IMR-90 (cell line): ENCODE results near the gene RIMS1. TPM values are rescaled to one million over a fixed set of nuclear protein-coding genes. Genes with fewer than 3 reads are reported as not detected.
A peak's percentile ranks its signal among the peaks of the same experiment; 100 is the strongest.

Experiments
- ATAC-seq: fragments of 200-7000 bp; cut with Tn5 transposase; 2 replicates; pipeline ENCODE4 v1.9.1; 2020; ENCODE audit warnings: low read depth, mild to moderate bottlenecking, moderate library complexity
- BruUV-seq: library from RNA; stranded (reverse); fragments of 400-500 nt; replicated peaks from 2 replicates; lab custom pipeline; 2021; lab: Mats Ljungman, UMichigan
- CTCF ChIA-PET: fragments of 300-600 bp; formaldehyde crosslinking; extraction: SDS; loops from one replicate; lab custom pipeline; 2021; ENCODE audit warnings: antibody characterized with exemption; lab: Yijun Ruan, JAX
- POLR2A ChIA-PET: fragments of 300-600 bp; sonication (Branson Sonifier 250); formaldehyde crosslinking; loops from one replicate; lab custom pipeline; 2022; ENCODE audit warnings: antibody characterized with exemption; ENCODE audit not compliant: unreplicated experiment; lab: Charles Lee
- DNase-seq: peaks from one replicate; pipeline ENCODE4 v3.0.0; 2013
- H2AFZ ChIP-seq: replicated peaks from 2 replicates; pipeline ENCODE3; 2013; ENCODE audit warnings: low read length, mild to moderate bottlenecking; ENCODE audit not compliant: poor library complexity
- H2AK5ac ChIP-seq: 2 replicates; pipeline ENCODE4 v1.6.1; 2013; ENCODE audit warnings: low read depth, low read length, inconsistent platforms
- H2AK9ac ChIP-seq: replicated peaks from 2 replicates; pipeline ENCODE3; 2013; ENCODE audit warnings: mild to moderate bottlenecking, low read depth, low read length, moderate library complexity; ENCODE audit not compliant: poor library complexity
- H2BK120ac ChIP-seq: 2 replicates; pipeline ENCODE4 v1.6.1; 2013; ENCODE audit warnings: low read depth, low read length, inconsistent platforms
- H2BK15ac ChIP-seq: 3 replicates; pipeline ENCODE4 v1.6.1; 2013; ENCODE audit warnings: low read depth, low read length, inconsistent platforms
- H2BK20ac ChIP-seq: 2 replicates; pipeline ENCODE4 v1.6.1; 2013; ENCODE audit warnings: low read depth, mild to moderate bottlenecking, inconsistent platforms, low read length, moderate library complexity
- H2BK5ac ChIP-seq: 2 replicates; pipeline ENCODE4 v1.6.1; 2013; ENCODE audit warnings: mild to moderate bottlenecking, low read depth, low read length, inconsistent platforms; ENCODE audit not compliant: poor library complexity, severe bottlenecking
- H3K14ac ChIP-seq: replicated peaks from 2 replicates; pipeline ENCODE4 v1.6.1; 2013; ENCODE audit warnings: low read depth, low read length, inconsistent platforms
- H3K18ac ChIP-seq: 2 replicates; pipeline ENCODE4 v1.6.1; 2013; ENCODE audit warnings: low read depth, low read length, control low read depth
- H3K23ac ChIP-seq: 2 replicates; pipeline ENCODE4 v1.6.1; 2013; ENCODE audit warnings: low read depth, low read length, inconsistent platforms
- H3K27ac ChIP-seq: 2 replicates; pipeline ENCODE4 v1.5.1; 2013; ENCODE audit warnings: mild to moderate bottlenecking, control low read depth, low read length; ENCODE audit not compliant: insufficient read depth
- H3K27me3 ChIP-seq: 2 replicates; pipeline ENCODE4 v1.6.1; 2013; ENCODE audit warnings: low read length; ENCODE audit not compliant: control insufficient read depth, insufficient read depth
- H3K36me3 ChIP-seq: 2 replicates; pipeline ENCODE4 v1.6.1; 2013; ENCODE audit warnings: low read length, mixed read lengths; ENCODE audit not compliant: control insufficient read depth, insufficient read depth
- H3K4ac ChIP-seq: 2 replicates; pipeline ENCODE4 v1.6.1; 2013; ENCODE audit warnings: low read depth, low read length, inconsistent platforms
- H3K4me1 ChIP-seq: 2 replicates; pipeline ENCODE4 v1.6.1; 2013; ENCODE audit warnings: low read length, mixed read lengths; ENCODE audit not compliant: control insufficient read depth, insufficient read depth
- H3K4me2 ChIP-seq: 2 replicates; pipeline ENCODE4 v1.6.1; 2013; ENCODE audit warnings: low read depth, mild to moderate bottlenecking, control low read depth, low read length, moderate library complexity
- H3K4me3 ChIP-seq: 2 replicates; pipeline ENCODE4 v1.5.1; 2013; ENCODE audit warnings: low read depth, mild to moderate bottlenecking, control low read depth, low read length, moderate library complexity; ENCODE audit not compliant: insufficient read depth
- H3K56ac ChIP-seq: 2 replicates; pipeline ENCODE4 v1.6.1; 2013; ENCODE audit warnings: low read length, inconsistent platforms; ENCODE audit not compliant: insufficient read depth; ENCODE audit errors: extremely low read depth
- H3K79me1 ChIP-seq, 2 experiments: 2 replicates each; pipeline ENCODE4 v1.6.1; 2013; ENCODE audit warnings: low read length in 2 of 2, inconsistent platforms in 1 of 2, low read depth in 1 of 2
- H3K9ac ChIP-seq: 2 replicates; pipeline ENCODE4 v1.6.1; 2013; ENCODE audit warnings: low read depth, low read length, control low read depth
- H3K9me1 ChIP-seq: 2 replicates; pipeline ENCODE4 v1.6.1; 2013; ENCODE audit warnings: low read length, inconsistent platforms; ENCODE audit not compliant: insufficient read depth
- H3K9me3 ChIP-seq: 2 replicates; pipeline ENCODE4 v1.6.1; 2013; ENCODE audit warnings: low read length; ENCODE audit not compliant: control insufficient read depth, insufficient read depth
- H4K20me1 ChIP-seq: 2 replicates; pipeline ENCODE4 v1.6.1; 2013; ENCODE audit warnings: low read length, inconsistent platforms; ENCODE audit not compliant: insufficient read depth
- H4K5ac ChIP-seq: 2 replicates; pipeline ENCODE4 v1.6.1; 2013; ENCODE audit warnings: mild to moderate bottlenecking, low read depth, low read length, control low read depth
- H4K8ac ChIP-seq, 2 experiments: 2 replicates each; pipeline ENCODE4 v1.6.1; 2013; ENCODE audit warnings: low read depth in 2 of 2, low read length in 2 of 2, control low read depth in 1 of 2, inconsistent platforms in 1 of 2
- H4K91ac ChIP-seq: 2 replicates; pipeline ENCODE4 v1.6.1; 2013; ENCODE audit warnings: low read depth, low read length, inconsistent platforms; ENCODE audit not compliant: insufficient read depth
- BHLHE40 ChIP-seq: fragments of 150-350 bp; IDR thresholded peaks from 2 replicates; pipeline ENCODE4 v1.6.1; 2016; ENCODE audit warnings: mild to moderate bottlenecking, low read depth, low read length
- CHD1 ChIP-seq: IDR thresholded peaks from 2 replicates; pipeline ENCODE4 v1.6.1; 2012; ENCODE audit warnings: low read depth, low read length, improper control_type of control experiment
- CTCF ChIP-seq: conservative IDR thresholded peaks from 2 replicates; pipeline ENCODE4 v1.5.1; 2012; ENCODE audit warnings: mild to moderate bottlenecking, low read depth, low read length, improper control_type of control experiment
- ELK1 ChIP-seq: fragments of 150-350 bp; IDR thresholded peaks from 2 replicates; pipeline ENCODE4 v1.6.1; 2016; ENCODE audit warnings: low read depth, mild to moderate bottlenecking, low read length, moderate library complexity, borderline replicate concordance
- FOS ChIP-seq: fragments of 150-350 bp; IDR thresholded peaks from 2 replicates; pipeline ENCODE4 v1.6.1; 2016; ENCODE audit warnings: low read depth, low read length
- MAFK ChIP-seq: IDR thresholded peaks from 2 replicates; pipeline ENCODE4 v1.6.1; 2012; ENCODE audit warnings: low read depth, low read length, improper control_type of control experiment
- MAZ ChIP-seq: IDR thresholded peaks from 2 replicates; pipeline ENCODE4 v1.6.1; 2012; ENCODE audit warnings: low read depth, mild to moderate bottlenecking, low read length, improper control_type of control experiment, moderate library complexity, borderline replicate concordance
- MXI1 ChIP-seq: IDR thresholded peaks from 2 replicates; pipeline ENCODE4 v1.6.1; 2012; ENCODE audit warnings: low read depth, mild to moderate bottlenecking, low read length, moderate library complexity, borderline replicate concordance
- NFE2L2 ChIP-seq: fragments of 150-350 bp; IDR thresholded peaks from 2 replicates; pipeline ENCODE4 v1.6.1; 2016; ENCODE audit warnings: low read depth, mild to moderate bottlenecking, low read length
- POLR2A ChIP-seq: IDR thresholded peaks from 2 replicates; pipeline ENCODE4 v1.6.1; 2012; ENCODE audit warnings: mild to moderate bottlenecking, low read depth, low read length
- RCOR1 ChIP-seq: IDR thresholded peaks from 2 replicates; pipeline ENCODE4 v1.6.1; 2012; ENCODE audit warnings: mild to moderate bottlenecking, low read length, improper control_type of control experiment; ENCODE audit not compliant: insufficient replicate concordance
- RFX5 ChIP-seq: IDR thresholded peaks from 2 replicates; pipeline ENCODE4 v1.8.0; 2012; ENCODE audit warnings: low read depth, mild to moderate bottlenecking, low read length, moderate library complexity
- WGBS, 2 experiments: methylation state at CpG; one replicate each; pipeline versions ENCODE4 v1.1.5 to v1.1.7; 2013; ENCODE audit warnings: missing lambda C conversion rate in 2 of 2; ENCODE audit not compliant: insufficient read length in 1 of 2; ENCODE audit errors: extremely low coverage in 2 of 2; 5-methylcytosine and 5-hydroxymethylcytosine counted together
- dilution Hi-C: fragments of 300-500 bp; cut with HindIII; formaldehyde crosslinking; loops from one replicate; pipeline ENCODE4 v1.14.3; 2018; ENCODE audit warnings: low sequenced_read_pairs; ENCODE audit not compliant: unreplicated experiment
- in situ Hi-C: fragments of 300-500 bp; cut with MboI; formaldehyde crosslinking; loops from 3 replicates; pipeline ENCODE4 v1.14.3; 2019; ENCODE audit warnings: low sequenced_read_pairs, inconsistent platforms, mixed read lengths
- intact Hi-C: fragments of 100-400 bp; cut with micrococcal nuclease; formaldehyde crosslinking; loops from 2 replicates; pipeline ENCODE4 v1.10.0; 2022
- polyA plus RNA-seq, 3 experiments: library from polyadenylated mRNA; depleted of rRNA; stranded (reverse); fragments of >200 nt; gene quantifications; 2 replicates each; pipeline ENCODE4 v1.2.3, GENCODE V29; 2012; ENCODE audit warnings: low replicate concordance in 1 of 3
- total RNA-seq: library from RNA; depleted of rRNA; stranded (reverse); fragments of >200 nt; gene quantifications from 2 replicates; pipeline ENCODE4 v1.2.3, GENCODE V29; 2012

Gene RIMS1
- total and polyA plus RNA-seq, 2 of the 4 experiments (the other 2 are of a cell fraction), result 0.44 to 3.8 TPM

GRCh38 chr6:72206606-72207005, 320.3 kb downstream of the RIMS1 start:
- intact Hi-C loops, result no loop called here
- Histone ChIP-seq H3K14ac (no peak overlapping the region), H3K4ac (no peak overlapping the region), H3K56ac (no peak overlapping the region), H3K18ac (peak overlapping the region; percentile 16; the same call in 1 of the 2 replicates), H3K27me3 (no peaks in the 10 kb centered on the region), H2AK5ac (no peak overlapping the region), H4K91ac (no peak overlapping the region), H3K4me3 (no peak overlapping the region), H4K5ac (no peak overlapping the region), H3K36me3 (no peaks in the 10 kb centered on the region), H3K4me2 (no peak overlapping the region), H3K9me3 (peaks cover 2% of the 10 kb centered on the region), H2BK5ac (no peak overlapping the region), H2AK9ac (no peak overlapping the region), H4K20me1 (no peaks in the 10 kb centered on the region), H2AFZ (no peak overlapping the region), H3K9ac (no peak overlapping the region), H2BK15ac (no peak overlapping the region), H3K79me1 (no peaks in the 10 kb centered on the region), H2BK120ac (no peak overlapping the region), H3K23ac (no peak overlapping the region), H2BK20ac (peak overlapping the region; percentile 26; the same call in 1 of the 2 replicates), H4K8ac (no peak overlapping the region), H3K4me1 (0 out of 2 replicates have a peak, but pooled peaks cover 2% of the 10 kb centered on the region), H3K27ac (no peak overlapping the region), H3K9me1 (no peaks in the 10 kb centered on the region)
- DNase-seq (no peak), ATAC-seq (no peak)
- BruUV-seq, result no TSS peak
- CTCF ChIA-PET, result no interaction called here
- in situ Hi-C loops, result no loop called here
- POLR2A ChIA-PET, result no interaction called here
- WGBS, 2 experiments, result no CpG with 5 or more reads among the region's 3 CpGs
- TF ChIP-seq FOS (no peak), RCOR1 (no peak), MAZ (no peak), NFE2L2 (no peak), CHD1 (no peak), CTCF (no peak), RFX5 (no peak), MAFK (no peak), POLR2A (no peak), ELK1 (no peak), MXI1 (no peak), BHLHE40 (no peak)
- dilution Hi-C loops, result no loop called here
